OCI-LY3 (cell line): ENCODE data around the gene MTFMT.

Experiments
- H2AFZ ChIP-seq: fragments of 200-600, 300-600 bp; shearing (Covaris generic); 2 replicates; pipeline ENCODE4 v1.6.0; 2014; ENCODE audit warnings: antibody characterized with exemption, low read depth, low read length
- H3K27ac ChIP-seq: fragments of 200-600, 300-600 bp; sonication (generic); 2 replicates; pipeline ENCODE4 v1.5.1; 2014; ENCODE audit warnings: mild to moderate bottlenecking, low read length, moderate library complexity, mixed read lengths
- H3K27me3 ChIP-seq: fragments of 200-600, 300-600 bp; sonication (generic); 2 replicates; pipeline ENCODE4 v1.6.1; 2014; ENCODE audit warnings: low read depth, low read length, mixed read lengths
- H3K36me3 ChIP-seq: fragments of 200-600, 300-600 bp; sonication (generic); replicated peaks from 2 replicates; pipeline ENCODE3; 2014; ENCODE audit warnings: low read depth, low read length, mixed read lengths
- H3K4me1 ChIP-seq: fragments of 300-600, 200-600 bp; sonication (generic); 2 replicates; pipeline ENCODE4 v1.6.1; 2014; ENCODE audit warnings: low read length, mixed read lengths
- H3K4me2 ChIP-seq: fragments of 200-600, 300-600 bp; sonication (generic); 2 replicates; pipeline ENCODE4 v1.6.1; 2014; ENCODE audit warnings: low read length, mixed read lengths
- H3K4me3 ChIP-seq: fragments of 300-600, 200-600 bp; sonication (generic); 2 replicates; pipeline ENCODE4 v1.5.1; 2014; ENCODE audit warnings: antibody characterized with exemption, mild to moderate bottlenecking, low read length, moderate library complexity
- H3K79me2 ChIP-seq: fragments of 300-600, 200-600 bp; shearing (Covaris generic); 2 replicates; pipeline ENCODE4 v1.6.1; 2014; ENCODE audit warnings: mild to moderate bottlenecking, low read length, mixed read lengths
- H3K9ac ChIP-seq: fragments of 300-600, 200-600 bp; shearing (Covaris generic); 2 replicates; pipeline ENCODE4 v1.6.0; 2014; ENCODE audit warnings: mild to moderate bottlenecking, low read length, moderate library complexity
- H3K9me3 ChIP-seq: fragments of 200-600, 300-600 bp; shearing (Covaris generic); 2 replicates; pipeline ENCODE4 v1.6.1; 2014; ENCODE audit warnings: low read length, mixed read lengths; ENCODE audit not compliant: insufficient read depth
- H4K20me1 ChIP-seq: fragments of 200-600, 300-600 bp; sonication (generic); 2 replicates; pipeline ENCODE4 v1.6.1; 2016; ENCODE audit warnings: low read length, mixed read lengths; ENCODE audit not compliant: insufficient read depth
- CTCF ChIP-seq: fragments of 200-600, 300-600 bp; sonication (generic); IDR thresholded peaks from 2 replicates; pipeline ENCODE4 v1.5.1; 2014; ENCODE audit warnings: antibody characterized with exemption, low read length, low read depth
- EZH2phosphoT487 ChIP-seq: fragments of 200-600 bp; shearing (Covaris generic); IDR thresholded peaks from 2 replicates; pipeline ENCODE4 v1.6.1; 2018; ENCODE audit warnings: antibody characterized with exemption, mixed run types, low read depth

MTFMT gene

GRCh38 chr15:65040461-65040860 lies 11.0 kb upstream of the MTFMT start:
- H2AFZ ChIP-seq, result no peak overlapping the region
- peaks cover 6% of the 10 kb centered on the region for H3K4me1 ChIP-seq
- H3K9me3 ChIP-seq, result no peaks in the 10 kb centered on the region
- no peaks in the 10 kb centered on the region for H3K79me2 ChIP-seq
- no peaks in the 10 kb centered on the region for H4K20me1 ChIP-seq
- H3K9ac ChIP-seq, result no peak overlapping the region
- no peak overlapping the region for H3K27ac ChIP-seq
- no peaks in the 10 kb centered on the region for H3K27me3 ChIP-seq
- TF ChIP-seq EZH2phosphoT487 (no peak), CTCF (no peak)
- no peak overlapping the region for H3K4me3 ChIP-seq
- H3K36me3 ChIP-seq, result no peaks in the 10 kb centered on the region
- no peak overlapping the region for H3K4me2 ChIP-seq

GRCh38 chr15:65038836-65039235 lies 9.4 kb upstream of the MTFMT start:
- no peak for TF ChIP-seq EZH2phosphoT487
- TF ChIP-seq CTCF, result no peak

GRCh38 chr15:65038428-65038827 lies 9.0 kb upstream of the MTFMT start:
- H3K27me3 ChIP-seq, result no peaks in the 10 kb centered on the region
- no peak overlapping the region for H3K27ac ChIP-seq
- H3K9ac ChIP-seq, result no peak overlapping the region
- H3K4me2 ChIP-seq, result no peak overlapping the region
- no peaks in the 10 kb centered on the region for H3K36me3 ChIP-seq
- no peak for TF ChIP-seq CTCF
- no peak for TF ChIP-seq EZH2phosphoT487
- no peak overlapping the region for H3K4me3 ChIP-seq
- H3K9me3 ChIP-seq, result no peaks in the 10 kb centered on the region
- H4K20me1 ChIP-seq, result no peaks in the 10 kb centered on the region
- H3K4me1 ChIP-seq, result peaks cover 12% of the 10 kb centered on the region
- no peak overlapping the region for H2AFZ ChIP-seq
- H3K79me2 ChIP-seq, result no peaks in the 10 kb centered on the region

More at GRCh38 chr15:65038836-65039235, 9.4 kb upstream of the MTFMT start:
- H3K27me3 ChIP-seq, result no peaks in the 10 kb centered on the region
- no peaks in the 10 kb centered on the region for H4K20me1 ChIP-seq
- no peaks in the 10 kb centered on the region for H3K9me3 ChIP-seq
- no peak overlapping the region for H3K9ac ChIP-seq
- H3K79me2 ChIP-seq, result no peaks in the 10 kb centered on the region
- H2AFZ ChIP-seq, result no peak overlapping the region
- H3K27ac ChIP-seq, result no peak overlapping the region
- H3K4me3 ChIP-seq, result no peak overlapping the region
- no peaks in the 10 kb centered on the region for H3K36me3 ChIP-seq
- H3K4me1 ChIP-seq, result peaks cover 8% of the 10 kb centered on the region
- no peak overlapping the region for H3K4me2 ChIP-seq

- peaks cover 5% of the 10 kb centered on the region; the same call in 1 of the 2 replicates for H3K27me3 ChIP-seq
- H3K9ac ChIP-seq, result no peak overlapping the region
- H3K27ac ChIP-seq, result no peak overlapping the region
- no peaks in the 10 kb centered on the region for H3K79me2 ChIP-seq
- H3K36me3 ChIP-seq, result no peaks in the 10 kb centered on the region
- H3K4me3 ChIP-seq, result no peak overlapping the region
- TF ChIP-seq CTCF (no peak), EZH2phosphoT487 (no peak)
- no peaks in the 10 kb centered on the region for H3K9me3 ChIP-seq
- H3K4me1 ChIP-seq, result peaks cover 22% of the 10 kb centered on the region
- H2AFZ ChIP-seq, result no peak overlapping the region
- H4K20me1 ChIP-seq, result no peaks in the 10 kb centered on the region
- H3K4me2 ChIP-seq, result no peak overlapping the region
Measured at GRCh38 chr15:65037309-65037708, 7.9 kb upstream of the MTFMT start.
